G401.6 (cell line): Measurements from ENCODE around the gene ZBTB33.

Source experiments
- FAIRE-seq: peaks from 2 replicates; lab custom pipeline; 2012; peaks lifted over from hg19 to GRCh38; lab: Jason Lieb, UNC

ZBTB33 gene

DNA sequence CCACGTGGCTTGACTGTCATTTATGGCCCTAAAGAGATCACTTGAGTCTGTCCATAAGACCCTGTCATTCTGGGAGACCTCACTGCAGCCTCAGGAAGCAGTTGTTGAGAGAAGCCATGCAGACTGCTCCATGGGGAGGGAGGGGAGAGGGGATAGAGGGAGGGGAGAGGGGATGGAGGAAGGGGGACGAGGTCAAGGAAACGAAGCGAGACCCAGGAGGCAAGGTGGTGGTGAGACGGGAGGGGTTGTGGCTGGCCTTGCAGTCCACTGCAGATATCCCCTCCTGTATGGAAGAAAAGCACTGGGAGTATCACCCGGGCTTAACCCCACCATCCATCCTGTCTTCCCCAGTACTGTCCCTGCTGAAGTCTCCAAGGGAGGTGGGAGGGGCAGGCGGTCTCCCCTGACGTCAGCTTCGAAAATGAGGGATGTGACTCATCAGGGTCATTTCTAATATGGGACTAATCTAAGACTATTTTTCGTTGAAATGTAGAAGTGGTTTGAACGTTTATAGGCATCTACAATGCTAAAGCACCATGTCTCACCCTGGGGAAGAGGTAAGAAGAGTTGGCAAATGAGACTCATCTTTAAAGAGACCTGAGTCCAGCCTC lies 55.0 kb downstream of the ZBTB33 start:
- FAIRE-seq: no peak

DNA sequence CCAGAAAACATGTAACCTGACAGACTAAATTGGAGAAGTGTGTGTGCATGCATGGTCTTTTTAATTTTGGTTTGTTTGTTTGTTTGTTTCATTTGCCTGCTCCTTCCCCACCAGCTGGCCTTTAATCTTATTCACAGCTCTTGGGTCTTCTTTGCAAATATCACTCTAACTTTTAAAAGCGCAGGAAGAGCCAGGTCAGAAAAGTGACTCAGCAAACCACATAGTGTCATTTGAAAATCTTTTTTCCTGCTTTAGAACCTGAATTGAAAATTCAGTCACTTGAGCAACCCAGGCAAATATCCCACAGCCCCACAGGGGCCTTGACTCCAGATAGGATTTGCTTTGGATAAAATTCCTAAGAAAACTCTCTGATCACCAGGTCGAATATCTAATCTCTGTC lies 56.0 kb downstream of the ZBTB33 start:
- no peak for FAIRE-seq
